ENCODE results near the gene POLR2L. TPM values are rescaled to one million over a fixed set of nuclear protein-coding genes. Genes with fewer than 3 reads are reported as not detected.

POLR2L gene
- total RNA-seq, 1 experiment from 2014 or later = 118 TPM

DNA sequence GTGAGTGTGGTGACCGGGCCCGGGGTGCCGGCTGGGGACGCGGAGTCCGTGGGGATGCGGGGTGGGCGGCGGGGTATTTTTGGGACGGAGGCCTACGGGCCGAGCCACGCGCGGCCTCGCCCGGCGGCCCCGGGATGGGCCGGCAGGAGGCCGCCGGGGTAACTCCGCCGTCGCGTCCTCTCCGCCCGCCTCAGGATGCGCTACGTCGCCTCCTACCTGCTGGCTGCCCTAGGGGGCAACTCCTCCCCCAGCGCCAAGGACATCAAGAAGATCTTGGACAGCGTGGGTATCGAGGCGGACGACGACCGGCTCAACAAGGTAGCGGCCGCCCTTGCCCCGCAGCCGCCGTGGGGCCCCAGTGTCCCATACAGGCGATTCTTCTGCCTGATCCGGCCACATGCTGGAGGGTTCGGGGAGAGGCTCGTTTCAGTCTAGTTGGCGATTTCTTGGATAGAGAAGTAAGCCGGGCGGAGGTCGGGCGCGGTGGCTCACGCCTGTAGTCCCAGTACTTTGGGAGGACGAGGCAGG, 32.2 kb downstream of the POLR2L start:
- CTCF ChIA-PET = no interaction called here
- H3K9me3 Mint-ChIP-seq (ENCODE audit: unreplicated experiment) = no peaks in the 10 kb centered on the region
- peak overlapping the region; percentile 97 for H3K27ac Mint-ChIP-seq (ENCODE audit: low read depth, unreplicated experiment)
- BruUV-seq (replicated peaks) = TSS peak; percentile 74
- no peak for TF ChIP-seq CTCF (IDR thresholded peaks at IDR 0.05; ENCODE audit: unreplicated experiment)
- H3K4me1 Mint-ChIP-seq (ENCODE audit: insufficient read depth, unreplicated experiment) = peaks cover 12% of the 10 kb centered on the region
- intact Hi-C loops (cut with micrococcal nuclease) = no loop called here
- POLR2A ChIA-PET = interaction anchor here (0.6 to 8.3 kb wide), 20 partner anchors 9 to 304 kb away, joined by 3 to 149 read pairs (median 6); partner anchors contain the start of genes CD151, GATD1, IRF7 and PHRF1
- no peaks in the 10 kb centered on the region for H3K27me3 Mint-ChIP-seq (ENCODE audit: insufficient read depth, unreplicated experiment)
- peaks cover 48% of the 10 kb centered on the region for H3K36me3 Mint-ChIP-seq (ENCODE audit: insufficient read depth, unreplicated experiment)
- DNase-seq (ENCODE audit: unreplicated experiment) = no peak
- H3K4me3 Mint-ChIP-seq (ENCODE audit: unreplicated experiment) = peak overlapping the region; percentile 95

GRCh38 chr11:809287-810039, 32.9 kb downstream of the POLR2L start, which contains the start of gene RPLP2:
Gene RPLP2, plus strand, starts transcription at chr11:809967. Its CDS starts 268 bp downstream, at chr11:810235.
- ChIA-PET POLR2A (interaction anchor here (0.5 to 8.3 kb wide), 25 partner anchors 9 to 600 kb away, joined by 3 to 149 read pairs (median 4); partner anchors contain the start of genes AP2A2, CD151, CEND1 and GATD1), CTCF (interaction anchor here (0.7 kb wide), 1 partner anchor 32 kb away, joined by 3 read pairs; no protein-coding TSS in a partner anchor)
- peak; percentile 97 for DNase-seq (ENCODE audit: unreplicated experiment)
- H3K27ac Mint-ChIP-seq (ENCODE audit: low read depth, unreplicated experiment) = peak within 1 kb of the TSS; percentile 97
- no TSS peak for BruUV-seq (replicated peaks)
- TF ChIP-seq CTCF (IDR thresholded peaks at IDR 0.05; ENCODE audit: unreplicated experiment) = no peak
- H3K4me3 Mint-ChIP-seq (ENCODE audit: unreplicated experiment) = peak within 1 kb of the TSS; percentile 95
- peaks cover 51% of the 10 kb centered on the region for H3K36me3 Mint-ChIP-seq (ENCODE audit: insufficient read depth, unreplicated experiment)
- no peaks in the 10 kb centered on the region for H3K9me3 Mint-ChIP-seq (ENCODE audit: unreplicated experiment)
- intact Hi-C loops (cut with micrococcal nuclease) = loop anchor here (5.0 kb wide), 1 partner anchor 33 kb away; the partner anchor contains the start of genes POLR2L and TSPAN4
- peaks cover 12% of the 10 kb centered on the region for H3K4me1 Mint-ChIP-seq (ENCODE audit: insufficient read depth, unreplicated experiment)
- no peaks in the 10 kb centered on the region for H3K27me3 Mint-ChIP-seq (ENCODE audit: insufficient read depth, unreplicated experiment)

DNA sequence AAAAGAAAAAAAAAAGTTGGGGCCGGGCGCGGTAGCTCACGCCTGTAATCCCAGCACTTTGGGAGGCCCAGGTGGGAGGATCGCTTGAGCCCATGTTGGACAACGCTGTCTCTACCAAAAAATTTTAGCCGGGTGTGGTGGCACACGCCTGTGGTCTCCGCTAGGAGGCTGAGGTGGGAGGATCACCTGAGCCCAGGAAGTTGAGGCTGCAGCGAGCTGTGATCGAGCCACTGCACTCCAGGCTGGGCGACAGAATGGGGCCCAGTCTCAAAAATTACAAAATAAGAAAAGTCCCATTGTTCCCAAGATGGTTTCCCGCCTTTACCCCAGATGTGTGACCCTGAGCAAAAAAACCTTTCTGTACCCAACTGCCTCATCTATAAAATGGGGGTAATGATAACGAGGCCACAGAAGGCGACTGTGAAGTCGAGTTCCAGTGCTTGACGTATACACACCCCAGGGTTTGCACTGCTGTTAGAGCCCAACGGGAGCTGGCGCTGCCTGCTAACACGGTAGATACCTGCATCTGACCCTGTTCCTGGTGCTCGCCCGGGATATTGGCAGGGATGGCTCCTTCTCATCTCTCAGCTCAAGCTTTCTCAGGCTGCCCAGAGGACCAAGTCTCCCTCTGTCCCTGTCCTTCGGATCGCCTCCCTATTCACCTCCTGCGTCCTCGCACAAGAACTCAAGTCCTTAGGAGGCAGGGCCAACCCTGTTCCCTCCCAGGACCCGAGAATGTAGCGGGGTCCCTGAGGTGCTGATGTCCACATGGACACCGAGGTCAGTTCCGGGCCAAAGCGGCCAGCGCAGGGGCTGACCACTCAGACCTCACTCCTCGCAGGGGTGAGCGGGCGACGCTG, 33.7 kb downstream of the POLR2L start:
- POLR2A ChIA-PET = interaction anchor here (0.7 to 8.3 kb wide), 22 partner anchors 8 to 599 kb away, joined by 3 to 149 read pairs (median 6); partner anchors contain the start of genes AP2A2, CD151, CEND1 and DEAF1
- peaks cover 56% of the 10 kb centered on the region for H3K36me3 Mint-ChIP-seq (ENCODE audit: insufficient read depth, unreplicated experiment)
- H3K4me3 Mint-ChIP-seq (ENCODE audit: unreplicated experiment) = peak overlapping the region; percentile 95
- intact Hi-C loops (cut with micrococcal nuclease) = loop anchor here (5.0 kb wide), 1 partner anchor 34 kb away; the partner anchor contains the start of genes POLR2L and TSPAN4
- H3K27me3 Mint-ChIP-seq (ENCODE audit: insufficient read depth, unreplicated experiment) = no peaks in the 10 kb centered on the region
- TF ChIP-seq CTCF (IDR thresholded peaks at IDR 0.05; ENCODE audit: unreplicated experiment) = no peak
- H3K27ac Mint-ChIP-seq (ENCODE audit: low read depth, unreplicated experiment) = peak overlapping the region; percentile 97
- BruUV-seq (replicated peaks) = TSS peak; percentile 73
- CTCF ChIA-PET = interaction anchor here (0.7 to 0.8 kb wide), 2 partner anchors 44 to 110 kb away, joined by 3 to 4 read pairs; no protein-coding TSS in a partner anchor
- no peaks in the 10 kb centered on the region for H3K9me3 Mint-ChIP-seq (ENCODE audit: unreplicated experiment)
- no peak for DNase-seq (ENCODE audit: unreplicated experiment)
- H3K4me1 Mint-ChIP-seq (ENCODE audit: insufficient read depth, unreplicated experiment) = peaks cover 12% of the 10 kb centered on the region

All from MCF 10A (cell line).